SW 1271 (cell line): ENCODE results near the gene FOXP4.

ENCODE experiments used
- DNase-seq, 2 experiments: peaks; one replicate each; lab custom pipeline; 2025; lab: John Stamatoyannopoulos, UW

Gene FOXP4, protein sequence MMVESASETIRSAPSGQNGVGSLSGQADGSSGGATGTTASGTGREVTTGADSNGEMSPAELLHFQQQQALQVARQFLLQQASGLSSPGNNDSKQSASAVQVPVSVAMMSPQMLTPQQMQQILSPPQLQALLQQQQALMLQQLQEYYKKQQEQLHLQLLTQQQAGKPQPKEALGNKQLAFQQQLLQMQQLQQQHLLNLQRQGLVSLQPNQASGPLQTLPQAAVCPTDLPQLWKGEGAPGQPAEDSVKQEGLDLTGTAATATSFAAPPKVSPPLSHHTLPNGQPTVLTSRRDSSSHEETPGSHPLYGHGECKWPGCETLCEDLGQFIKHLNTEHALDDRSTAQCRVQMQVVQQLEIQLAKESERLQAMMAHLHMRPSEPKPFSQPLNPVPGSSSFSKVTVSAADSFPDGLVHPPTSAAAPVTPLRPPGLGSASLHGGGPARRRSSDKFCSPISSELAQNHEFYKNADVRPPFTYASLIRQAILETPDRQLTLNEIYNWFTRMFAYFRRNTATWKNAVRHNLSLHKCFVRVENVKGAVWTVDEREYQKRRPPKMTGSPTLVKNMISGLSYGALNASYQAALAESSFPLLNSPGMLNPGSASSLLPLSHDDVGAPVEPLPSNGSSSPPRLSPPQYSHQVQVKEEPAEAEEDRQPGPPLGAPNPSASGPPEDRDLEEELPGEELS

DNA sequence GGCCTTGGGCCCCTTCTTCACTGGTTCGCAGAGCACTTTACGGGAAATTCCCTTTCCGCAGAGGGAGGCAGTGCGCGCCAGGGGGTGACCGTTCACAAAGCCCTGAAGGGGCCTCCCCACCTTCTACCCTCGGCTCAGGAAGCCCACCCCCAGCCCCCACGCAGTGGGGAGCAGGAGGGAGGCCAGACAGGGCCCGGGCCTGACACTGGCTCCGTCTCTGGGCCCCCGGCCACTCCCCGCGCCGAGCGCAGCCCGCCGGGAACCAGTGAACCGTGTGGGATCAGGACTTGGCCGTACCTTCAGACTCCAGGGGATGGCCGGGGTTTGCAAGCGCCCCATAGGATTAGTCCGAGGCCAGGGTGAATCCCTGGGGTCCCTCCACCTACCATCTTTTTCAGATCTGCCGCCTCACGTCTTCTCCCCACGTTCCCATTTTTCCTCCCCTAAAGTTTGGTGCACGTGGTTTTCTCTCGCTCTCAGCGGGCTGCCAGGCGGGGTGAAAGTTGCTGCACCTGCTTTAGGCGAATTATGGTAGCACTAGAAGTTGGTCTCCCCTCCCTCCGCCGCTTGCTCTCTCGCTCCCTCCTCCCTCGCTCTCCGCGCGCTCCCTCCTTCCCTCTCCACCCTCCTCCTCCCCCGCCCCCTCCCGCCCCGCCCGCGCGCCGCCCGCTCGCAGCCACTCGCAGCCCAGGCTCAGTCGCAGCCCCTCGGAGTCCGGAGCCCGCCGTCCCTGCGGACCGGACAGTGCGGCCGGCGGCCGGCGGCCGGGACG is at the start of gene FOXP4:
TSS of gene FOXP4 (plus strand) at position 679 of the 772 bp plus-strand sequence. CDS start 19,380 bp downstream, outside the sequence.
- DNase-seq: peak; percentile 75 to 91

DNA sequence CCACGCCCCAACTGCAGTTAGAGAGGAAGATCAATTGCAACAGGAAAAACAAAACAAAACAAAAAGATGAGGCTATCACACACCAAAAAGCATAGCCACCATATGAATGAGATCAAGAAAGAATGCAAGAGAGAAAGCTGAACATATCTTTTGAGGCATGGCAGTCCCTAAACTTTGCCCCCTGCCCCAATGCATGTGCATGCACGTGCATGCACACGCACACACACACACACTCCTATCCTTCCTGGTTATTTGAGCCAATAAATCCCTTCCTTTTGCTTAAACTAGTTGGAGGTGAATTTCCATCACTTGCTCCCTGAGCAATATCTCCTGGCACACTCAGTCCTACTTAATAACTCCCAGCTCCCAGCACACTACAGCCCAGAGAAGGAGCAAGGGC is 48.6 kb upstream of the FOXP4 start:
- no peak for DNase-seq

DNA sequence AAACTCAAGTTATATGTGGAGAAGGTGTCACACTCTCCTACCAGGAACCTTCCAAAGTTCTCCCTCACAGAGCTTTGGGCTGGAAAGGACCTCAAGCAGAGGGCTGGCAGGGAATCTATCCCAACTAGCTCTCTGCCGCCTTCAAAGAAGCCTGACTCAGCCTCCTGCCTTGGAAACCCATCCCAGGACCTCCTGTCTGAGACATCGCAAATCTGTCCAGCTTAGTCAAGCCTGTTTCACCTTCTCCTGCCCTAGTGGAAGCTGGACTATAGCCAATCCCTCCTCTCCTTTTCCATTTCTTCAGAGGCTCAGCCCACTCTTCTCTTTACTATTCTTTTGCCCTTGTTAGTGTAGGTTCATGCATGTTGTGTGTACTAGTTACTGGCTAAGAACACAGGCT is 48.2 kb upstream of the FOXP4 start:
- DNase-seq: no peak

DNA sequence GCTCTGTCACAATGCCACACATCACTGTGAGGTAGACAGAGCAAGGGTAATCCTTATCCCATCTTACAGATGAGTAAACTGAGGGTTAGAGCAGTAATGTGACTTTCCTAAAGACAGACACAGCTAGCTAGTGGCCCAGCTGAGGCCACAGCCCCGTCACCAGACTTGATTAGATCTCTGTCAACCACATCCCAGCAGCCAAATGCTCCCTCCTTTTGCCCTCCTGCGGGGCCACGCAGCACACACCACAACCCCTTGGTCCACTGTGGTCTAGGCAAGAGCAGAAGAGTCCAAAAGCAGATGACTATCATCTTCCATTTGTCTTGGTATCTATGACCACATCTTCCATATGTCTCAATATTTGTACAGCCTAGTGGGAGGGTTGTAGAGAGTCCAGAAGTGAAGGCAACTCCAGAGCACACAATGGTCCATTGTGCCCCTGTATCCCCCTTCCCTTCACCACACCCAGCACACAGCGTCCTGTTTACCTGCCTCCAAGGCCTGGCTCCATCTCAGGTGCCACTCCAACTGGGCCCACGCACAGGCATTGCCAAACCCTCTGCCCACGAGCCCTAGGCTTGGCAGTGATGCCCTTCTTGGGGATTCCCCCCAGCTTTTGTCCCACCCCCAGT is 47.1 kb upstream of the FOXP4 start:
- DNase-seq: no peak

DNA sequence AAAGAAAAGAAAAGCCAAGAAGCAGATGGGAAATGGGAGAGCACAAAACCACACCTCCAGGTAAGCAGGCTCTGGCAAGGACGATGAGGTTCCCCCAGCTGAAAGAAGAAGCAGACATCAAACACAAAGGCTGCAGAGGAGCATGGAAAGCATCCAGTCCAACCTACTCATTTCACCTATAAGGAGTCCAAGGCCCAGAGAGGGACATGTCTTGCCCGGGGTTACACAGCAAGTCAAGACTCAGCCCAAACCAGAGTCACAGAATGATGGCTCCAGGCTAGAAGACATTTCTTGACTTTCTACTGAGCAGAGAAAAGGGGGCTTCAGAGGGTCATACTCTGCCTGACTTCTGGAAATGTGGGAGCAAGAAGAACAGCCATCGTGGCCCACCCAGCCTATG is 45.6 kb upstream of the FOXP4 start:
- no peak for DNase-seq

DNA sequence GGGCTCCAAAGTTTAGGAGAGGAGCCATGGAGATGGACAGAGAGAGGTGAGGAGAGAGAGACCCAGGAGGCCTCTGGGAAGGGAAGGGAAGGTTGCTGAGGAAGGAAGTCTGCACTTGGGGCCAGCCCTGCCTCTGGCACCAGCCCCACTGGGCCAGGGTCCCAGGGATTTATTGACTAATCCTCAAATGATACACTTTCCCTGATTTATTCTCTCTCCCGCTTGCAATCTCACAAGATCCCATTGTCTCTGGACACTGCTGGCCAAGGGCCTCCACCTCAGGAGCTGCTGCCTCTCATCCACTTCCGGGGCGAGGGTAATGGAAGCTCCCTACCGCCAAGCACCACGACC is 43.6 kb upstream of the FOXP4 start:
- no peak for DNase-seq

DNA sequence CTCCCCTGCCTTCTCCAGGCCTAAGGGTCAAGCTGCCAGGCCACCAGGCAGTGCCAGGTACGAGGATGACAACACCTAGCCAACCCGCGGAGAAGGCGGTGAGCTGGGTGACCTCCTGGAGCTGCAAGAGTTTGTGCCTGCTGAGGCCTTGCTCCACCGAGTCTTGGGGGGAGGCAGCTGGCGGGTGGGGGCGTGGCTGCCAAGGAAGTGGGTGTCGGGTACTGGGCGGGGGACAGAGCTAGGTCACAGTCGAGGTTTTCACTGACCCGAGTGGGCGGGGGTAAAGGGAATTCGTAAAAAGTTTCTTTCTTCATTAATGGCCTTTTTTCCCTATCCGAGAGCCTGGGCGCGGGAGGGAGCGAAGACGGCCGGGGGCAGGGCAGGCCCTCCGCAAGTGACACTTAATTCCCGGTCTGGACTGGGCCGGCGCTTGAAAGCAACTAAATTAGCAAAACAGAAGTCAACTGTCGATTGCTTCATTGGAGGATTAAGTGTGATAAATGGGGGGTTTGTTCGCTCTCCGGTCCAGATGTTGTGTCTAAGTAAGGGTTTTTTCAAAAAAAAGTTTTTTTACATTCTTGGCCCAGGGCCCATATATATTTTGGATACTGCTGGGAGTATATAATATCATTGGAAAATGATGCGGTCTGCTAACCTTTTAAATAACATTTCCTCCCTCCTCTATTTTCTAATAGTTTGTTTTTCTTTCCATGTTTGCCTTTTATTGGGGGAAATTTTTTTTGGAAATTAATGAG is 43.1 kb upstream of the FOXP4 start:
- DNase-seq: no peak

DNA sequence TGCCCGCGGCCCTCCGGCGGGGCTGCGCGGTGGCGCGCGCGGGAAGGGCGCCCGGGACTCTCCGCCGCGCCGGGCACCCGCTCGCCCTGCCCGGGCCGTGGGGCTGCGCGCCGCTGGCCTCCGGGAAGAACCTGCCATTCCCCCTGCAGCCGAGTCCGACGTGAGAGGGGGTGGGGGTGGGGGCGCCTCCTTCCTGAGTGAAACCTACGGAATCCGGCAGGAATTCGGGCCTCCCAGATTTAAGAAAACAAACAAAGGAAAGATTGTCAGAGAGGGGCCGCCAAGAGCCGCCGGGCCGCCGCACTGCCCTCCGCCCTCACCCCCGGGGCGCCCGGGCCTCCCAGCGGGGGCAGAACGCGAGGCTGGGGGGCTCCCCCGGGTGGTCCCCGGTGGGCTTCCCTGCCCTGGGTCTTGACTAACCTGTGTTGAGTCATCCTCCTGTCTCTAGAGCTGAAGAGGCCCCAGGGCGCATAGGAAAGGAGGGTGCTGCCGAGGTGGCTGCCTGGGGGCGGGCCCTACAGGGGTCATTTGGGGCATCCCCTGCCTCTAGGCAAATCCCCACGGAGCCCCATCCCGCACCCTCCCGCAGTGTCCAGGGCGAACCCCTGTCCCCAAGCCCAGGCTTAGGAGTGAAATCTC is 42.2 kb upstream of the FOXP4 start:
- DNase-seq: no peak

DNA sequence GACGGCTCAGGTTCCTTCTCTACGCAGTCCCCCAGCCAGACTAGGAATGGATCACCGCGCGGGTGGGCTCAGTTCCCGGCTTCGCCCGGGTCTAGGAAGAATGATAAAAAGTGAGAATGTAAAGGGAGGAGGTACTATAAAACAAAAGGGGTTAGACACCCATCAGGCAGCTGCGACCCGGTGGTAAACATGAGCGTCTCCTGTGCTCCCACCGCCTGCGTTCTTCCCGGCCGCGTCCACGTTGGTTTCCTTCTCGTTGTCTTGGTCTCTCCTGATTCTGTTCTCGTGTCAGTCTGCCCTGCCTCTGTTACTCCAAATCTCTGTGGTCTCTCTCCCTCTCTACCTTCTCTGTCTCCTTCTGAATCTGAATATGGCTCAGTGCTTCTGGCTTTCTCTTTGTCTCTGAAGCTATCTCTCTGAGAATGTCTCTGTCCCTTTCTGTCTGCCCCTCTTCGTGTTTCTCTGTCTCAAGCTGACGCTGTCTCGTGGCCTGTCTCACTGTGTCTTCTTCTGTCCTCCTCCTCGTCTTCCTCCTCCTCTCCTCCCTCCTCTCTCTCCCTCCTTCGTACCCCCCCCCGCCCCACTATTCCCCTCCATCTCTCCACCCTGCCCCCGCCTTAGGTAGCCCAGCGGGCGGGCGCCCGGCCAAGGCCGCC is 41.6 kb upstream of the FOXP4 start:
- no peak for DNase-seq

DNA sequence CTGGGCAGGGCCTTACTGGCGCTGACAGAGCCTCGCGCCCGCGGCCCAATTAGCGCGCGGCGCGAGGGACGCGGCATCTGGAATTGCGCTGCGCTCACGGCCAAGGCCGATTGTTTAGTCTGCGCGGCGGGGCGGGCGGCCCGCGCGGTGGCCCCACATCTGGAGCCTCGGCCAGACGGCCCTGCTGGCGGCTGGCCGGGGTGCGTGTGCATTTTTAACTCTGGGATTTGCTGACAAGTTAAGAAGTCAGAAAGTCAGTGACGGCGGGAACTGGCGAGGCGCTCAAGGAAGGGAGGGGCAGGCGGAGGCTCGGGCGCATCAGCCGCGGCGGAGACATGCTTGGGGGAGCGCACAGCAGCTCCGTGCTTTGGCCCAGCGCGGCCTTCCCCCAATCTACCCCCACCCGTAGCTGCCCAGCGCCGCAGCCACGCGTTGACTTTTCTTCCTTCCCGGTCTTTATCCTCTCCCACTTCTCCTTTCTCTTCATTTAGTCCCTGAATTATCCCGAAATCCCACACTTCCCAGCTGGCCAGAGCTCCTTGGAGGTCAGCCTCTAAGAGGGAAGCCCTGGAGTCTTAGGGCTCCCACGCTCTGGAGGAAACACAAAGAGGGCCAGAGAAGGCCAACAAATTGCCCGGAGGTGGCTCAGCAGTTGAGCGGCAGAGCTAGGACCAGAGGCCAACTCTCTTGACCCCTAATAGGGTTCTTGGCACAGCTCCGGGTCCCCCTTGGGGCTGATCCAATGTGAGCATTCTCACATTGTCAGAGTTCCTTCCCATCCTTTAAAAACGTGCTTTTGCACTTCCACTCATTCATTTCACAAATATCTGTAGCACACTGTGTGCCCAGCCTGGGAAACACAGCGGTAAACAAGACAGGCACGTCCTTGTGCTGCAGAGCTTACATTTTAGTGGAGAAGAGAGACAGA is 40.8 kb upstream of the FOXP4 start:
- no peak for DNase-seq

DNA sequence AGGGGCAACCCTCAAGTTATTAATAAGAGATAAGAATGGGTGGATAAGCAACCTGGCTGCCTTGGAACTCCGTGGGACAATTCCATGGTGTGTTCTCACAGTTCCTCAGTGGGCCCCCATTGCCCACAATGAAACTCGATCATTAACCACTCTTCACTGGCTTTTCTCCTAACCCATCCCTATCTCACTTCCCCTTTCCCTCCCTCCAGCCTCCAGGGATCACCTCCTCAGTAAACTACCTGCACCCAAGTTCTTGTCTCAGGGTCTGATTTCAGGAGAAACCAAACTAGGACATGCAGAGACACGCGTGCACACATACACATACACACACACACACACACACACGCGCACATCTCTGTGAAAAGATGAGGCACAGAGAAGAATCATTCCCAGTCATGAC is 37.7 kb upstream of the FOXP4 start:
- DNase-seq: no peak

DNA sequence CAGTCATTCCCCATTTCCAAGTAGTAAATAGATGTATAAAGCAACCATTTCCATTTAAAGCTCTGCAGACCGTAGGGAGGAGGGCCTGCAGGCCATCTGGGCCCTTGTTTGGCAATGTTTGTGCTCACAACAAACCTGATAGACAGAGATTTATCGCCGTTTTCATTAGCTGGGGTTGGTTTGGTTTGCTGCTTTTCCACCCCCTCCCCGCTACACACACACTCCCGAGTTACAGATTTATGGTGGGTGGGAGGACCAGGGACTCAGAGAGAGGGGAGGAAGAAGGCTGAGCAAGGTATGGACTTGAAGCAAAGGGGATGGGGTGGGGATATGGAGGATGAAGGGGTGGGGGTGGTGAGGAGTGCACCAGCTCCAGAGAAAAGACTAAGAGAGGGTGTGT is 36.6 kb upstream of the FOXP4 start:
- no peak for DNase-seq

DNA sequence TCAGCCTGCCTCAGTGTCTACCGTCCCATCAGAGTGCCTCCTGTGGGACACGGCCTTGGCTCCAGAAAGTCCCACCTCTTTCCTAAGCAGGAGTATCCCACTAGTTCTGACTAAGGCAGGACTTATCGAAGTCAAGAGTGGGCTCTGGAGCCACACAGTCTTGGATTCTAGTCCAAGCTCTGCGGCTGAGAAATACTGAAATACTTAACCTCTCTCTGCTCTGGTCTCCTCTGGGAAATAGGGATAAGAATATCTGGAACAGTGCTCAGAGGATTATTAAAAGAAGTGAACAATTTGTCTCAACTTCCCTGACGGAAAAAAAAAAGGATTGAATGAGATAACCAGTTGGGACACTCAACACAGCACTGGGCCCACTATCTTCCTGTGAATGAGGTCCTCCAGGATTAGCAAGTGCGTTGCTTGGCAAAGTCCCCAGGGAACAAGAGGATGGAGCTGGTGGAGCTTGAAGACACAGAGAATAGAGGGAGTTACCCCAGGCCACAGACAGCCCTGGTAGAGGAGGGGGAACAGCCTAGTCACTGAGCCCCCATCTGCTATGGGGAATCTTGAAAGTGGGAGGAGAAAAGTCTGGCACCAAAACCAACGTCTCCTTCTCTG is 34.6 kb upstream of the FOXP4 start:
- DNase-seq: no peak

DNA sequence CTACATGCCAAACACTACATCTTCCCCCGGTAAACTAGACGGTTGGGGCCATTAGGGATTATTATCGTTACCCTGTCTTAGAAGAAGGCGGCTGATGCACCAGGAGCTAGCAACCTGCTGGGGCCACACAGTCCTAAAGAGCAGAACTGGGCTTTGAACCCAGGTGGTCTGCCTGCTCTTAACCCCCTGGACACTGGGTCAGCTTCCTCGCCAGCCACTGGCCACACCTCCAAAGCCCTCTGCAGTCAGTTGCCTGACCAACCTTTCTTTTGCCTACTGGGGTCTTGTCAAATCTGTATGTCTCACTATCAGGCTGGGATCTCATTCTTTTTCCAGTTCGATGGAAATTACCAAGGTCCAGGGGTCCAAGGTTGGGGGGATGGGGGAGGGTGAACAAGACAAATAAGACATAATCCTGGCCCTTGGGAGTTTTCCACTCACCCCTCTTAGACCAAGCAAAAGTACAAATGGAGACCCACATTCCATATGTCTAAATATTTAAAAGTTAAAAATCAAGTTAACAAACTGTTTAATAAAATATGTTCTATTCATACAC is 34.0 kb upstream of the FOXP4 start:
- no peak for DNase-seq

DNA sequence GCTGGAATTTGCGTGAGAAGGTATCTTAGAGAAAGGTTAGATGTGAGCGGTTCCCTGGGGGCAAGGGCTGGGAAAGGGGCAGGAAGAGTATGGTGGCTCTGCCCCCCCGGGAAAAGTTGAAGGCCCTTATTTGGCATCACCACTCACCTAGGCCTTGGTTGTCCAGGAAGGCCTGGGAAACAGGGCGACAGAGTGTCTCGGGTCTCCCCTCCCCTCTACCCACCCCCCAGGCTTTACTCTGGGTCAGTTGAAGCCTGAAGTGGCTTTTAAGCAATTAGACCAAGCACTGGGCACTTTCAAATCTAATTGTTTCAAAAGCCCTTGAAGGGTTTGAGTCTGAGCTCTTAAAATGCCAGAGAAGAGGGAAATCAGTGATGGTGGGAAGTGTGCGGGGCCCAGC is 30.2 kb upstream of the FOXP4 start:
- no peak for DNase-seq

DNA sequence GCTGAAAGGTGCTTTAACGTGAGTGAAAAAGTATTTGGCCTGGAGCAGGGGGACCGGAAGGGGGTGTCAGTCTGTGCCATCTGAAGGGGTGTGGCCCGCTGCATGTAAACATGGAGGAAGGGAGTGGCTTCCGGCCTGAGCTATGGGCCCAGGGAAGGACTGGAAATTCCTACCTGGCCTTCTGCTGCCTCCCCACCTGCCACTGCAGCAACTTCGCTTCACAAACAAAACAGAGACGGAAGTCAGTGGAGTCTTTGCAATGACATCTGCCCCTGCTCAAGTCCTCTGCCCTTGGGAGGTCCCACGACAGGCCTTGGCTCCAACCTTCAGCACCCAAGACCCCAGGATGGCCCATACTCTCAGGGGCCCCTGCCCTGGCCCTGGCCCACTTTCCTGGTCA is 28.1 kb upstream of the FOXP4 start:
- DNase-seq: no peak

DNA sequence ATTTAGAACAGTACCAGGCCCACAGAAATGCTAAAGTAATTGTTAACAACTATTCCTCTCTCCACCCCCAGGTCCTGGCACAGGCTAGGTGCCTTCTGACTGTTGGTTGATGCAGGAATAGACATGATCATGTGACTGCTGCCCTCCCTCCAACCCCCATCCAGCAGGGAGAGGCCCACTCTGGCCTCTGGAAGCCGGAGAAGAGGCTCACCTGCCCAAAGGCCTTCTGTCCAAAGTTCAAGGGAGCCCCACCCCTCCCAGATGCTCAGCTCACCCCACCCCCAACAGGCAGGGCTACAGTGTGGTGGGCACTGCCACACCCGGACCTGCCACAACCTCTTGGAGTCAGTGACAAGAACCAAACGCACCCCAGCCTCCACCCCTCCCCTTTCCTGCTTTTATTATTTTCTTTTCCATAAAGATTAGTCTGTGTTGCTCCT is 26.9 kb upstream of the FOXP4 start:
- no peak for DNase-seq
